Subcutaneous adipose tissue (tissue), 4 donors: ENCODE data around the gene LLGL2. TPM values are rescaled to one million over a fixed set of nuclear protein-coding genes. Genes with fewer than 3 reads are reported as not detected.

ENCODE experiments used
- CTCF ChIP-seq: fragments of 450-650 bp; IDR thresholded peaks from one replicate; pipeline ENCODE4 v1.5.1; 2016; ENCODE audit warnings: low read depth, mild to moderate bottlenecking, control low read depth, antibody characterized with exemption, moderate library complexity
- total RNA-seq, 4 donors: library from RNA; depleted of rRNA; stranded (reverse); fragments of >200 nt; gene quantifications; one replicate each; pipeline ENCODE4 v1.1.0, GENCODE V29; 2016

LLGL2 gene
- total RNA-seq, 4 donors from 2014 or later: 2.0 to 7.3 (median 3.5) TPM

- no peak for TF ChIP-seq CTCF
Measured at GRCh38 chr17:75493476-75494129, 31.9 kb upstream of the LLGL2 start.

GRCh38 chr17:75494326-75494877, 31.1 kb upstream of the LLGL2 start:
- no peak for TF ChIP-seq CTCF

GRCh38 chr17:75496005-75496404, 29.5 kb upstream of the LLGL2 start:
- no peak for TF ChIP-seq CTCF

GRCh38 chr17:75498039-75498725, 27.3 kb upstream of the LLGL2 start:
- TF ChIP-seq CTCF: no peak

GRCh38 chr17:75498726-75499213, 26.7 kb upstream of the LLGL2 start:
- no peak for TF ChIP-seq CTCF

GRCh38 chr17:75499313-75500022, 26.0 kb upstream of the LLGL2 start:
- no peak for TF ChIP-seq CTCF
